Measurements from ENCODE around the gene TMEFF2. TPM values are rescaled to one million over a fixed set of nuclear protein-coding genes. Genes with fewer than 3 reads are reported as not detected.
"Not testable (repeated sequence)": the region's sequence is repeated elsewhere in the genome, so short reads cannot be mapped to it uniquely, and the experiment has no call there.

The TMEFF2 gene
- total and polyA plus RNA-seq, 2 donors from 2014 or later, result not detected

- no peak for TF ChIP-seq CTCF (IDR thresholded peaks at IDR 0.05; ENCODE audit: borderline replicate concordance, extremely low read depth, insufficient read depth)
- no peak for FAIRE-seq
- intact Hi-C loops (cut with DNase I), result no loop called here
Observed at GRCh38 chr2:192137451-192137850, 57.3 kb downstream of the TMEFF2 start.

GRCh38 chr2:192132604-192133003, 62.1 kb downstream of the TMEFF2 start:
- H3K27ac ChIP-seq (ENCODE audit: low read depth in 2 of 2, low read length in 2 of 2); DNase-seq; H3K4me3 ChIP-seq (ENCODE audit: low read length in 3 of 3); H3K9ac ChIP-seq (ENCODE audit: low read length in 3 of 3); intact Hi-C loops (cut with DNase I); FAIRE-seq; H3K9me3 ChIP-seq (ENCODE audit: control insufficient read depth in 2 of 3, insufficient read depth in 1 of 3, low read length in 3 of 3); H3K27me3 ChIP-seq (ENCODE audit: control insufficient read depth, insufficient read depth, low read length); H3K36me3 ChIP-seq (ENCODE audit: control insufficient read depth in 2 of 3, insufficient read depth in 3 of 3, low read length in 3 of 3); H3K4me1 ChIP-seq (ENCODE audit: control insufficient read depth in 2 of 3, insufficient read depth in 2 of 3, low read depth in 1 of 3, low read length in 3 of 3): not testable (repeated sequence)

More at GRCh38 chr2:192137451-192137850, 57.3 kb downstream of the TMEFF2 start:
- Histone ChIP-seq H3K27me3 (ENCODE audit: control insufficient read depth, insufficient read depth, low read length) (no peaks in the 10 kb centered on the region), H3K4me1 (ENCODE audit: control insufficient read depth in 2 of 3, insufficient read depth in 2 of 3, low read depth in 1 of 3, low read length in 3 of 3) (no peaks in the 10 kb centered on the region), H3K9ac (ENCODE audit: low read length in 3 of 3) (no peak overlapping the region), H3K9me3 (ENCODE audit: control insufficient read depth in 2 of 3, insufficient read depth in 1 of 3, low read length in 3 of 3) (no peaks in the 10 kb centered on the region), H3K27ac (ENCODE audit: low read depth in 2 of 2, low read length in 2 of 2) (no peak overlapping the region), H3K36me3 (ENCODE audit: control insufficient read depth in 2 of 3, insufficient read depth in 3 of 3, low read length in 3 of 3) (no peaks in the 10 kb centered on the region), H3K4me3 (ENCODE audit: low read length in 3 of 3) (no peak overlapping the region)
- DNase-seq, result no peak

- H3K9me3 ChIP-seq (ENCODE audit: control insufficient read depth in 2 of 3, insufficient read depth in 1 of 3, low read length in 3 of 3); H3K9ac ChIP-seq (ENCODE audit: low read length in 3 of 3); H3K4me3 ChIP-seq (ENCODE audit: low read length in 3 of 3); H3K27me3 ChIP-seq (ENCODE audit: control insufficient read depth, insufficient read depth, low read length); H3K4me1 ChIP-seq (ENCODE audit: control insufficient read depth in 2 of 3, insufficient read depth in 2 of 3, low read depth in 1 of 3, low read length in 3 of 3); DNase-seq; FAIRE-seq; intact Hi-C loops (cut with DNase I); H3K36me3 ChIP-seq (ENCODE audit: control insufficient read depth in 2 of 3, insufficient read depth in 3 of 3, low read length in 3 of 3); H3K27ac ChIP-seq (ENCODE audit: low read depth in 2 of 2, low read length in 2 of 2): not testable (repeated sequence)
Observed at GRCh38 chr2:192130312-192130711, 64.4 kb downstream of the TMEFF2 start.

- Histone ChIP-seq H3K9me3 (ENCODE audit: control insufficient read depth in 2 of 3, insufficient read depth in 1 of 3, low read length in 3 of 3) (no peaks in the 10 kb centered on the region), H3K4me1 (ENCODE audit: control insufficient read depth in 2 of 3, insufficient read depth in 2 of 3, low read depth in 1 of 3, low read length in 3 of 3) (no peaks in the 10 kb centered on the region), H3K36me3 (ENCODE audit: control insufficient read depth in 2 of 3, insufficient read depth in 3 of 3, low read length in 3 of 3) (no peaks in the 10 kb centered on the region), H3K27ac (ENCODE audit: low read depth in 2 of 2, low read length in 2 of 2) (no peak overlapping the region), H3K9ac (ENCODE audit: low read length in 3 of 3) (no peak overlapping the region), H3K4me3 (ENCODE audit: low read length in 3 of 3) (no peak overlapping the region), H3K27me3 (ENCODE audit: control insufficient read depth, insufficient read depth, low read length) (no peaks in the 10 kb centered on the region)
- no peak for DNase-seq
- no peak for TF ChIP-seq CTCF (IDR thresholded peaks at IDR 0.05; ENCODE audit: borderline replicate concordance, extremely low read depth, insufficient read depth)
- no peak for FAIRE-seq
- intact Hi-C loops (cut with DNase I), result no loop called here
Observed at GRCh38 chr2:192128655-192129054, 66.1 kb downstream of the TMEFF2 start.

- Histone ChIP-seq H3K27me3 (ENCODE audit: control insufficient read depth, insufficient read depth, low read length) (no peaks in the 10 kb centered on the region), H3K4me3 (ENCODE audit: low read length in 3 of 3) (no peak overlapping the region), H3K36me3 (ENCODE audit: control insufficient read depth in 2 of 3, insufficient read depth in 3 of 3, low read length in 3 of 3) (no peaks in the 10 kb centered on the region), H3K27ac (ENCODE audit: low read depth in 2 of 2, low read length in 2 of 2) (no peak overlapping the region), H3K4me1 (ENCODE audit: control insufficient read depth in 2 of 3, insufficient read depth in 2 of 3, low read depth in 1 of 3, low read length in 3 of 3) (no peaks in the 10 kb centered on the region), H3K9ac (ENCODE audit: low read length in 3 of 3) (no peak overlapping the region), H3K9me3 (ENCODE audit: control insufficient read depth in 2 of 3, insufficient read depth in 1 of 3, low read length in 3 of 3) (no peaks in the 10 kb centered on the region)
- DNase-seq (no peak), FAIRE-seq (no peak)
- intact Hi-C loops (cut with DNase I), result no loop called here
- no peak for TF ChIP-seq CTCF (IDR thresholded peaks at IDR 0.05; ENCODE audit: borderline replicate concordance, extremely low read depth, insufficient read depth)
Observed at GRCh38 chr2:192127434-192127833, 67.3 kb downstream of the TMEFF2 start.
